ENCODE data around the gene ACSL5.

GRCh38 chr10:112330607-112331160 is 43.2 kb upstream of the ACSL5 start:
- TF ChIP-seq, protein P1, sequence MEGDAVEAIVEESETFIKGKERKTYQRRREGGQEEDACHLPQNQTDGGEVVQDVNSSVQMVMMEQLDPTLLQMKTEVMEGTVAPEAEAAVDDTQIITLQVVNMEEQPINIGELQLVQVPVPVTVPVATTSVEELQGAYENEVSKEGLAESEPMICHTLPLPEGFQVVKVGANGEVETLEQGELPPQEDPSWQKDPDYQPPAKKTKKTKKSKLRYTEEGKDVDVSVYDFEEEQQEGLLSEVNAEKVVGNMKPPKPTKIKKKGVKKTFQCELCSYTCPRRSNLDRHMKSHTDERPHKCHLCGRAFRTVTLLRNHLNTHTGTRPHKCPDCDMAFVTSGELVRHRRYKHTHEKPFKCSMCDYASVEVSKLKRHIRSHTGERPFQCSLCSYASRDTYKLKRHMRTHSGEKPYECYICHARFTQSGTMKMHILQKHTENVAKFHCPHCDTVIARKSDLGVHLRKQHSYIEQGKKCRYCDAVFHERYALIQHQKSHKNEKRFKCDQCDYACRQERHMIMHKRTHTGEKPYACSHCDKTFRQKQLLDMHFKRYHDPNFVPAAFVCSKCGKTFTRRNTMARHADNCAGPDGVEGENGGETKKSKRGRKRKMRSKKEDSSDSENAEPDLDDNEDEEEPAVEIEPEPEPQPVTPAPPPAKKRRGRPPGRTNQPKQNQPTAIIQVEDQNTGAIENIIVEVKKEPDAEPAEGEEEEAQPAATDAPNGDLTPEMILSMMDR (IDR thresholded peaks at IDR 0.05), result no peak
- TF ChIP-seq POLR2A (IDR thresholded peaks at IDR 0.05), result no peak

Data from lower leg skin (tissue), 3 donors.